Muscle of leg (tissue), 11 donors: Measurements from ENCODE around the gene CDH23. TPM values are rescaled to one million over a fixed set of nuclear protein-coding genes. Genes with fewer than 3 reads are reported as not detected.

Source experiments
- DNase-seq: peaks from one replicate; pipeline ENCODE4 v3.0.0; 2013
- H3K27ac ChIP-seq: one replicate; pipeline ENCODE4 v1.5.1; 2013; ENCODE audit warnings: mild to moderate bottlenecking, low read length, control low read depth
- H3K27me3 ChIP-seq: one replicate; pipeline ENCODE4 v1.6.1; 2013; ENCODE audit warnings: low read length; ENCODE audit not compliant: control insufficient read depth, insufficient read depth
- H3K36me3 ChIP-seq: one replicate; pipeline ENCODE4 v1.6.1; 2013; ENCODE audit warnings: low read length; ENCODE audit not compliant: control insufficient read depth, insufficient read depth
- H3K4me1 ChIP-seq: one replicate; pipeline ENCODE4 v1.6.1; 2013; ENCODE audit warnings: low read length; ENCODE audit not compliant: control insufficient read depth, insufficient read depth
- H3K4me3 ChIP-seq: one replicate; pipeline ENCODE4 v1.5.1; 2013; ENCODE audit warnings: low read length, control low read depth
- H3K9me3 ChIP-seq: replicated peaks from 2 replicates; pipeline ENCODE4 v1.6.1; 2013; ENCODE audit warnings: low read depth, low read length; ENCODE audit not compliant: control insufficient read depth
- WGBS: methylation state at CpG from one replicate; pipeline ENCODE4 v1.1.5; 2013; ENCODE audit warnings: missing lambda C conversion rate; ENCODE audit not compliant: insufficient coverage; 5-methylcytosine and 5-hydroxymethylcytosine counted together
- polyA plus RNA-seq, 8 donors: library from polyadenylated mRNA; unstranded; fragments of 120-200 nt; gene quantifications; one replicate each; pipeline versions ENCODE4 v1.2.1 to v1.2.3, GENCODE V29; 2013; ENCODE audit warnings: inconsistent platforms in 1 of 8, low replicate concordance in 1 of 8; ENCODE audit not compliant: insufficient read length in 8 of 8, insufficient read depth in 1 of 8
- total RNA-seq: library from RNA; stranded (reverse); fragments of 120-200 nt; gene quantifications from one replicate; pipeline ENCODE4 v1.2.4, GENCODE V29; 2013

Gene CDH23
- total and polyA plus RNA-seq, 9 donors: 3.4 to 5.7 (median 4.9) TPM

- Histone ChIP-seq H3K36me3 (peaks cover 91% of the 10 kb centered on the region), H3K27ac (no peak overlapping the region), H3K4me3 (no peak overlapping the region), H3K4me1 (no peaks in the 10 kb centered on the region), H3K9me3 (no peaks in the 10 kb centered on the region), H3K27me3 (no peaks in the 10 kb centered on the region)
- 77% methylated on average over 10 of the region's 11 CpGs for WGBS
- DNase-seq: no peak
These were observed 428.5 kb downstream of the CDH23 start for GRCh38 chr10:71825217-71825616.

GRCh38 chr10:71827852-71828251 lies 431.1 kb downstream of the CDH23 start:
- 89% methylated on average over 5 of the region's 6 CpGs for WGBS
- Histone ChIP-seq H3K27me3 (no peaks in the 10 kb centered on the region), H3K36me3 (peaks cover 91% of the 10 kb centered on the region), H3K9me3 (no peaks in the 10 kb centered on the region), H3K4me1 (no peaks in the 10 kb centered on the region), H3K27ac (no peak overlapping the region), H3K4me3 (no peak overlapping the region)
- no peak for DNase-seq

GRCh38 chr10:71828702-71829101 lies 432.0 kb downstream of the CDH23 start:
- DNase-seq: no peak
- Histone ChIP-seq H3K27ac (no peak overlapping the region), H3K4me1 (no peaks in the 10 kb centered on the region), H3K4me3 (no peak overlapping the region), H3K36me3 (peaks cover 89% of the 10 kb centered on the region), H3K27me3 (no peaks in the 10 kb centered on the region), H3K9me3 (no peaks in the 10 kb centered on the region)
- 83% methylated on average over 1 of the region's 7 CpGs for WGBS

- H3K36me3 ChIP-seq: peaks cover 89% of the 10 kb centered on the region
- WGBS: 100% methylated on average over 2 of the region's 5 CpGs
- H3K4me3 ChIP-seq: no peak overlapping the region
- no peak for DNase-seq
- H3K27me3 ChIP-seq: no peaks in the 10 kb centered on the region
- H3K4me1 ChIP-seq: no peaks in the 10 kb centered on the region
- no peak overlapping the region for H3K27ac ChIP-seq
- no peaks in the 10 kb centered on the region for H3K9me3 ChIP-seq
These were observed 432.5 kb downstream of the CDH23 start for GRCh38 chr10:71829171-71829570.

GRCh38 chr10:71829896-71830295 lies 433.2 kb downstream of the CDH23 start:
- Histone ChIP-seq H3K27ac (no peak overlapping the region), H3K27me3 (no peaks in the 10 kb centered on the region), H3K9me3 (no peaks in the 10 kb centered on the region), H3K4me1 (no peaks in the 10 kb centered on the region), H3K36me3 (peaks cover 85% of the 10 kb centered on the region), H3K4me3 (no peak overlapping the region)
- DNase-seq: no peak
- WGBS: 83% methylated on average over 1 of the region's 5 CpGs

- Histone ChIP-seq H3K4me3 (no peak overlapping the region), H3K4me1 (peaks cover 3% of the 10 kb centered on the region), H3K9me3 (no peaks in the 10 kb centered on the region), H3K36me3 (peaks cover 77% of the 10 kb centered on the region), H3K27ac (no peak overlapping the region), H3K27me3 (no peaks in the 10 kb centered on the region)
- DNase-seq: no peak
- 50% methylated on average over 2 of the region's 4 CpGs for WGBS
These were observed 434.0 kb downstream of the CDH23 start for GRCh38 chr10:71830726-71831125.

- Histone ChIP-seq H3K27me3 (no peaks in the 10 kb centered on the region), H3K4me1 (peaks cover 14% of the 10 kb centered on the region), H3K27ac (no peak overlapping the region), H3K4me3 (no peak overlapping the region), H3K36me3 (peaks cover 65% of the 10 kb centered on the region), H3K9me3 (no peaks in the 10 kb centered on the region)
- 96% methylated on average over 7 of the region's 19 CpGs for WGBS
- DNase-seq: no peak
These were observed 435.2 kb downstream of the CDH23 start for GRCh38 chr10:71831646-71832552.

- H3K27me3 ChIP-seq: no peaks in the 10 kb centered on the region
- H3K36me3 ChIP-seq: peaks cover 58% of the 10 kb centered on the region
- peaks cover 25% of the 10 kb centered on the region for H3K4me1 ChIP-seq
- 96% methylated on average over 2 of the region's 5 CpGs for WGBS
- H3K27ac ChIP-seq: no peak overlapping the region
- H3K9me3 ChIP-seq: no peaks in the 10 kb centered on the region
- H3K4me3 ChIP-seq: no peak overlapping the region
- no peak for DNase-seq
These were observed 436.2 kb downstream of the CDH23 start for GRCh38 chr10:71832967-71833366.

GRCh38 chr10:71833451-71834342 lies 437.0 kb downstream of the CDH23 start:
- peaks cover 32% of the 10 kb centered on the region for H3K4me1 ChIP-seq
- H3K27me3 ChIP-seq: no peaks in the 10 kb centered on the region
- peaks cover 56% of the 10 kb centered on the region for H3K36me3 ChIP-seq
- DNase-seq: no peak
- H3K9me3 ChIP-seq: no peaks in the 10 kb centered on the region
- H3K4me3 ChIP-seq: no peak overlapping the region
- no peak overlapping the region for H3K27ac ChIP-seq
- WGBS: 94% methylated on average over 4 of the region's 8 CpGs

- H3K4me3 ChIP-seq: no peak overlapping the region
- H3K27me3 ChIP-seq: no peaks in the 10 kb centered on the region
- peaks cover 33% of the 10 kb centered on the region for H3K4me1 ChIP-seq
- peaks cover 50% of the 10 kb centered on the region for H3K36me3 ChIP-seq
- H3K27ac ChIP-seq: no peak overlapping the region
- WGBS: 91% methylated on average over 12 of the region's 14 CpGs
- H3K9me3 ChIP-seq: no peaks in the 10 kb centered on the region
- no peak for DNase-seq
These were observed 437.6 kb downstream of the CDH23 start for GRCh38 chr10:71834343-71834674.
